ENCODE measurements around the gene ATP2A1.
"Not testable (repeated sequence)": the region's sequence is repeated elsewhere in the genome, so short reads cannot be mapped to it uniquely, and the experiment has no call there.

The ATP2A1 gene

GRCh38 chr16:28859326-28859725 lies 19.0 kb upstream of the ATP2A1 start:
- no peak for DNase-seq (ENCODE audit: low spot score)

- no peak for DNase-seq (ENCODE audit: low spot score)
Measured at GRCh38 chr16:28863929-28864793, 14.1 kb upstream of the ATP2A1 start.

- no peak for DNase-seq (ENCODE audit: low spot score)
Measured at GRCh38 chr16:28865001-28865688, 13.1 kb upstream of the ATP2A1 start.

GRCh38 chr16:28865722-28866453 lies 12.4 kb upstream of the ATP2A1 start:
- DNase-seq (ENCODE audit: low spot score), result no peak

GRCh38 chr16:28866454-28866804 lies 11.9 kb upstream of the ATP2A1 start:
- DNase-seq (ENCODE audit: low spot score), result no peak

- DNase-seq (ENCODE audit: low spot score), result no peak
Measured at GRCh38 chr16:28867241-28867640, 11.0 kb upstream of the ATP2A1 start.

GRCh38 chr16:28867646-28868045 lies 10.6 kb upstream of the ATP2A1 start:
- not testable (repeated sequence) for DNase-seq (ENCODE audit: low spot score)

GRCh38 chr16:28869201-28869600 lies 9.1 kb upstream of the ATP2A1 start:
- DNase-seq (ENCODE audit: low spot score), result no peak

- DNase-seq (ENCODE audit: low spot score), result no peak
Measured at GRCh38 chr16:28872952-28873351, 5.3 kb upstream of the ATP2A1 start.

- peak; percentile 82 for DNase-seq (ENCODE audit: low spot score)
Measured at GRCh38 chr16:28873543-28874201, 4.6 kb upstream of the ATP2A1 start.

GRCh38 chr16:28874406-28874805 lies 3.9 kb upstream of the ATP2A1 start:
- DNase-seq (ENCODE audit: low spot score), result no peak

GRCh38 chr16:28875134-28876018 lies 2.9 kb upstream of the ATP2A1 start:
- no peak for DNase-seq (ENCODE audit: low spot score)

GRCh38 chr16:28876019-28876659 lies 2.1 kb upstream of the ATP2A1 start:
- DNase-seq (ENCODE audit: low spot score), result no peak

- DNase-seq (ENCODE audit: low spot score), result no peak
Measured at GRCh38 chr16:28876973-28877654, 1.2 kb upstream of the ATP2A1 start.

- DNase-seq (ENCODE audit: low spot score), result no peak
Measured at GRCh38 chr16:28877655-28878000, 660 bp upstream of the ATP2A1 start.

GRCh38 chr16:28879261-28879840 lies 1.1 kb downstream of the ATP2A1 start:
- DNase-seq (ENCODE audit: low spot score), result no peak

- DNase-seq (ENCODE audit: low spot score), result peak; percentile 97
Measured at GRCh38 chr16:28879841-28880588, 1.7 kb downstream of the ATP2A1 start.

GRCh38 chr16:28880589-28880915 lies 2.3 kb downstream of the ATP2A1 start:
- no peak for DNase-seq (ENCODE audit: low spot score)

- DNase-seq (ENCODE audit: low spot score), result no peak
Measured at GRCh38 chr16:28880955-28881354, 2.7 kb downstream of the ATP2A1 start.

All from germinal center (tissue), 1 donor.